DMS153 (cell line): ENCODE data around the gene LSMEM2.
"Not testable (repeated sequence)": the region's sequence is repeated elsewhere in the genome, so short reads cannot be mapped to it uniquely, and the experiment has no call there.

ENCODE experiments used
- DNase-seq: peaks from one replicate; lab custom pipeline; 2025; lab: John Stamatoyannopoulos, UW

Gene LSMEM2

GRCh38 chr3:50278123-50278879, 586 bp upstream of the LSMEM2 start:
- DNase-seq = no peak

- DNase-seq = no peak
These were observed 549 bp downstream of the LSMEM2 start for GRCh38 chr3:50279255-50280016.

GRCh38 chr3:50284121-50284520, 5.2 kb downstream of the LSMEM2 start:
- not testable (repeated sequence) for DNase-seq

- DNase-seq = no peak
These were observed 7.7 kb downstream of the LSMEM2 start for GRCh38 chr3:50286322-50287227.

GRCh38 chr3:50287262-50287661, 8.4 kb downstream of the LSMEM2 start:
- no peak for DNase-seq

- DNase-seq = no peak
These were observed 9.6 kb downstream of the LSMEM2 start for GRCh38 chr3:50288387-50289007.

- DNase-seq = no peak
These were observed 10.2 kb downstream of the LSMEM2 start for GRCh38 chr3:50289130-50289529.

- no peak for DNase-seq
These were observed 11.3 kb downstream of the LSMEM2 start for GRCh38 chr3:50290161-50290641.

- peak; percentile 86 for DNase-seq
These were observed 13.5 kb downstream of the LSMEM2 start, which contains the start of gene IFRD2 for GRCh38 chr3:50292159-50293078. Gene IFRD2 (minus strand): TSS chr3:50292429. CDS start chr3:50292274, 155 bp downstream.

- DNase-seq = no peak
These were observed 14.4 kb downstream of the LSMEM2 start for GRCh38 chr3:50293079-50293801.

- DNase-seq = no peak
These were observed 15.2 kb downstream of the LSMEM2 start for GRCh38 chr3:50294089-50294488.

GRCh38 chr3:50294492-50295403, 15.9 kb downstream of the LSMEM2 start:
- DNase-seq = no peak

- DNase-seq = no peak
These were observed 16.9 kb downstream of the LSMEM2 start for GRCh38 chr3:50295553-50296431.

- DNase-seq = no peak
These were observed 18.0 kb downstream of the LSMEM2 start for GRCh38 chr3:50296721-50297383.

- DNase-seq = no peak
These were observed 18.5 kb downstream of the LSMEM2 start for GRCh38 chr3:50297384-50297775.

GRCh38 chr3:50297896-50298725, 19.2 kb downstream of the LSMEM2 start:
- no peak for DNase-seq
